Keratinocyte (primary cell): ENCODE results near the gene PRKAR2A.

Experiments used
- CTCF ChIP-seq, 3 experiments: IDR thresholded peaks in 1 of 3; conservative IDR thresholded peaks in 1 of 3; optimal IDR thresholded peaks in 1 of 3; 2 replicates in 2 of 3; 3 replicates in 1 of 3; pipeline versions ENCODE3 to v1.5.1; 2011; ENCODE audit warnings: low read length in 3 of 3, mild to moderate bottlenecking in 3 of 3, moderate library complexity in 2 of 3, control low read depth in 1 of 3, inconsistent platforms in 1 of 3; ENCODE audit not compliant: insufficient read depth in 2 of 3; ENCODE audit errors: extremely low read depth in 1 of 3
- EZH2 ChIP-seq: IDR thresholded peaks from one replicate; pipeline ENCODE4 v1.6.1; 2012; ENCODE audit warnings: inconsistent platforms, mild to moderate bottlenecking, low read length, moderate library complexity

DNA sequence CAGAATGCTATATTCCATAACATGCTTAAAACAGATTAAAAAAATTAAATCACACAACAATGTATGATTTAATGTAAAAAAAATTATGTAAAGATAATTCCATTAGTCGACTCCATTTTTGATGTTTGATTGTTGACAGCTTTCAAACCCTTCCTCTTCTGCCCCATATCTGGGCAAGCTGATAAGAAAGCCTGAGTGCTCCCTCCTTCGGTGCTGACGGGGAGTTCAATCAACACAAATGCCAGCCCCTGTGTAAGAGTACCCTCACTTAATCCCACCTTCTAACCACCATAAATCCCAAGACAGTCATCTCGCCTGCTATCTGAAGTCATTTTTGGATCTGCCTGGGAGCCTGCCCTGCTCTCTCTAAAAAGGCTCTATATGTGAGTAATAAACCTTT lies 70.8 kb downstream of the PRKAR2A start:
- TF ChIP-seq CTCF (optimal IDR thresholded peaks at IDR 0.05 in 1 of 3, IDR thresholded peaks at IDR 0.05 in 1 of 3, conservative IDR thresholded peaks at IDR 0.05 in 1 of 3; ENCODE audit: extremely low read depth in 1 of 3, insufficient read depth in 2 of 3, low read length in 3 of 3) (no peak), EZH2 (no peak)
